OCI-M2 (cell line): ENCODE data around the gene S100A6.

Experiments
- DNase-seq: peaks from one replicate; lab custom pipeline; 2025; ENCODE audit not compliant: unreplicated experiment; lab: John Stamatoyannopoulos, UW

S100A6 gene

GRCh38 chr1:153506831-153507413, 28.9 kb downstream of the S100A6 start:
- no peak for DNase-seq

GRCh38 chr1:153506386-153506785, 29.4 kb downstream of the S100A6 start:
- DNase-seq: no peak

- DNase-seq: no peak
These were observed 30.2 kb downstream of the S100A6 start for GRCh38 chr1:153505576-153505975.

GRCh38 chr1:153503766-153504165, 32.0 kb downstream of the S100A6 start:
- no peak for DNase-seq

- no peak for DNase-seq
These were observed 37.0 kb downstream of the S100A6 start for GRCh38 chr1:153498746-153499145.

GRCh38 chr1:153495536-153495935, 40.3 kb downstream of the S100A6 start:
- no peak for DNase-seq

GRCh38 chr1:153494976-153495535, 40.7 kb downstream of the S100A6 start:
- DNase-seq: no peak

- DNase-seq: no peak
These were observed 42.3 kb downstream of the S100A6 start for GRCh38 chr1:153493343-153493960.

- no peak for DNase-seq
These were observed 45.3 kb downstream of the S100A6 start for GRCh38 chr1:153490272-153491051.

- DNase-seq: no peak
These were observed 47.1 kb downstream of the S100A6 start for GRCh38 chr1:153488731-153489130.

- DNase-seq: no peak
These were observed 48.1 kb downstream of the S100A6 start for GRCh38 chr1:153487707-153488106.

GRCh38 chr1:153485863-153486262, 49.9 kb downstream of the S100A6 start:
- no peak for DNase-seq
